Epithelial cell of proximal tubule (primary cell): Measurements from ENCODE around the gene TADA2B. TPM values are rescaled to one million over a fixed set of nuclear protein-coding genes. Genes with fewer than 3 reads are reported as not detected.

Source experiments
- DNase-seq: peaks from one replicate; pipeline ENCODE4 v3.0.0-alpha.2; 2011; ENCODE audit warnings: low read depth
- H3K4me3 ChIP-seq: 2 replicates; pipeline ENCODE4 v1.5.1; 2011; ENCODE audit warnings: low read depth, mild to moderate bottlenecking, low read length
- total RNA-seq: library from RNA; depleted of rRNA; stranded (reverse); fragments of >200 nt; gene quantifications from 2 replicates; pipeline ENCODE4 v1.2.3, GENCODE V29; 2015
- TF ChIP-seq, protein P1 (sequence below): conservative IDR thresholded peaks from 2 replicates; pipeline ENCODE4 v1.5.1; 2012; ENCODE audit warnings: low read depth, mild to moderate bottlenecking, low read length

The TADA2B gene
- total RNA-seq, 1 donor from 2014 or later: 15.2 TPM

DNA sequence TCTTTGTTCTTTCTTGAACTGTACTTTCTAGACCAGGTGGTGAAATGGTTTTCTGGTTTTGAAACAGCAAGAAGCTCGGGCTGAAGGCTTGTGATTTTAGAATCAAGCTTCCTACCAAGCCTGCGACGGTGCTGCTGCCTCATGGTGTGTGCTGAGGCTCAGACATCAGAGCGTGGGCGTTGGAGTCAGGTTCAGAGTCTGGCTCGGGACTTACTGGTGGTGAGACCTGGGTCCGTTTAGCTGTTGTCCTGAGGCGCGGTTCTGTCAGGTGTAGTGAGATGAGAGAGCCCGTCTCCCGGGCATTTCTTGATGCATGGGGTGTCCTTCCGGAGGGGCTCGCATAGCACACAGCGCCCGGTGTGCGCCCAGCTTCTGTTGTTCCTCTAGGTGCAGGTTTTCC lies 19.7 kb upstream of the TADA2B start:
- DNase-seq: no peak
- no peak overlapping the region for H3K4me3 ChIP-seq
- TF ChIP-seq, protein P1, sequence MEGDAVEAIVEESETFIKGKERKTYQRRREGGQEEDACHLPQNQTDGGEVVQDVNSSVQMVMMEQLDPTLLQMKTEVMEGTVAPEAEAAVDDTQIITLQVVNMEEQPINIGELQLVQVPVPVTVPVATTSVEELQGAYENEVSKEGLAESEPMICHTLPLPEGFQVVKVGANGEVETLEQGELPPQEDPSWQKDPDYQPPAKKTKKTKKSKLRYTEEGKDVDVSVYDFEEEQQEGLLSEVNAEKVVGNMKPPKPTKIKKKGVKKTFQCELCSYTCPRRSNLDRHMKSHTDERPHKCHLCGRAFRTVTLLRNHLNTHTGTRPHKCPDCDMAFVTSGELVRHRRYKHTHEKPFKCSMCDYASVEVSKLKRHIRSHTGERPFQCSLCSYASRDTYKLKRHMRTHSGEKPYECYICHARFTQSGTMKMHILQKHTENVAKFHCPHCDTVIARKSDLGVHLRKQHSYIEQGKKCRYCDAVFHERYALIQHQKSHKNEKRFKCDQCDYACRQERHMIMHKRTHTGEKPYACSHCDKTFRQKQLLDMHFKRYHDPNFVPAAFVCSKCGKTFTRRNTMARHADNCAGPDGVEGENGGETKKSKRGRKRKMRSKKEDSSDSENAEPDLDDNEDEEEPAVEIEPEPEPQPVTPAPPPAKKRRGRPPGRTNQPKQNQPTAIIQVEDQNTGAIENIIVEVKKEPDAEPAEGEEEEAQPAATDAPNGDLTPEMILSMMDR: no peak

DNA sequence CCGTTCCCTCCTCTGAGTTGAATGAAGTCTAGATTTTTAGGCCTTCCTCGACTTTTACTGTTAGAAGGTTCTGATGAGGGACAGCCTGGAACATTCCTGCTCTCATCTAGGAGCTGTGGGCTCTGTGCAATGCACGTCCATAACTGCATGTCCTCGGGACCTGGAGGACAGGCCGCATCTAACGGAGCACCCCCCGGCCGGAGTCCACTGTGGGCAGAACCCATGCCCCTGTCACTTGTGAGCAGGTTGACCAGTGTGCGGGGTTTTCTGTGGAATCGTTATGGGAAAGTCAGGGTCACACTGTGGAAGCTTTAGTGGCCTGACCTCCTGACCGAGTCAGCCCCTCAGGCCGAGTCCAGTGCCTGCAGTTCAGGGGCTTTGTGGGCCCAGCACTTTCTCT lies 19.3 kb upstream of the TADA2B start:
- H3K4me3 ChIP-seq: no peak overlapping the region

DNA sequence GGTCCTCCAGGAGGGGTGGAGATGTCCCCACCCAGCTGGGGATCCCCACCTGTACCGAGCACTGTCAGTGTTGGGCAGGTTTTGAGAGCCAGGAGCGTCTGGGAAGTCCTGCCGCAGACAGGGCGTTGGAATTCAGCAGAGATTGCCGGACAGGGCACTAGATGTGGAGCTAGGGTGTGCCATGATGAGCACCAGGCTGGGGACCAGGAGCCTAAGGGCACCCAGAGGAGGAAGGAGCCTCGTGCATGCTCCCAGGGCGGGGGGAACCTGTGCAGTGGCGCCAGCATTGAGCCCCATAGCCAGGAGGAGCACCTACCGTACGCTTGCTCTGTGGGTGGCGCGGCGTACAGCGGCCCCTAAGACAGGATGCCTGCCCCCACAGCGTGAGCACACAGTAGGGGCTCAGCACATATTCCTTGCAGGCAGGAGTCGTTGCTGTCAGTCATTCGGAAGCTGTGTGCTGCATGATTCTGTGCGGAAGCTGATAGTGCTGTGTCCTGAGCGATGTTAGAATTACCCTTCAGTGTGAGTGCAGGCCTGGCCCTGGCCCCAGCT lies 18.8 kb upstream of the TADA2B start:
- no peak for DNase-seq
- H3K4me3 ChIP-seq: no peak overlapping the region
- TF ChIP-seq, protein P1: no peak

More for the DNA sequence above, 19.3 kb upstream of the TADA2B start:
- no peak for DNase-seq
- TF ChIP-seq, protein P1: no peak

DNA sequence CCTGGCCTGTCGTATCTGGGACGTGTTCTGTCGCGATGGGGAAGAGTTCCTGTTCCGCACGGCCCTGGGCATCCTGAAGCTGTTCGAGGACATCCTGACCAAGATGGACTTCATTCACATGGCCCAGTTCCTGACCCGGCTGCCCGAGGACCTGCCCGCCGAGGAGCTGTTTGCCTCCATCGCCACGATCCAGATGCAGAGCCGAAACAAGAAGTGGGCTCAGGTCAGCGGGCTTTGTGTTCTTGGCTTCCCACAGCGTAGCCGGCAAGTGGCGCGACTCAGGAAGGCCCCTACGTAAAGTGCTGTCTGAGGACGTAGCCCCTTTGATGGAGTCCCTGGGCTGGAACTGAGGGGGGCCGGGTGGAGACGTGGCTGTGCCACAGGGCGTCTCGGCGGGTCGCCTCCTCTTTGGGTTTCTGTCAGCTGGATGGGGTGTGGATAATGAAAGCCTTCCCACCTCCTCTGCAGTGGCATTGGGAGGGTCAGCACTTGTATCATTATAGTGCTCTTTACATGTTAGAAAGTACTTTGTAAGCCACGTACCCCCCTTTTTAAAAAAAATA lies 18.1 kb upstream of the TADA2B start:
- no peak overlapping the region for H3K4me3 ChIP-seq
- DNase-seq: no peak
- TF ChIP-seq, protein P1: no peak

DNA sequence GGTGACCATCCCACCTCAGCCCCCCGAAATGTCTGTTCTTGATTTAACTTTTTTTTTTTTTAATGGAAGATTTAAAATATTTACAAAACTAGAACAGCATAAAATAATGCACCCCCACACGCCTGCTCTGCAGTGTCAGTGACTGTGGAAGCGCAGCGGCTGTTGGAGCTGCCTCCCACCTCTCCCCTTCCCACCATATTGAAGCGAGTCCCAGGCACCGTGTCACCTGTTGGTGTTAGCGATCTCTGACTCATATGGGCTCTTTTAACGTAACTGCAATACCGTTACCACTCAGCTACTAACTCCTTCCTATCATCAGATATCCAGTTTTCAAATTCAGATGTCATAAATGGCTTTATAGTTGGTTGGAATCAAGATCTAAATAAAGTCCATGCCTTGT lies 17.1 kb upstream of the TADA2B start:
- TF ChIP-seq, protein P1: no peak
- no peak overlapping the region for H3K4me3 ChIP-seq
- DNase-seq: no peak

DNA sequence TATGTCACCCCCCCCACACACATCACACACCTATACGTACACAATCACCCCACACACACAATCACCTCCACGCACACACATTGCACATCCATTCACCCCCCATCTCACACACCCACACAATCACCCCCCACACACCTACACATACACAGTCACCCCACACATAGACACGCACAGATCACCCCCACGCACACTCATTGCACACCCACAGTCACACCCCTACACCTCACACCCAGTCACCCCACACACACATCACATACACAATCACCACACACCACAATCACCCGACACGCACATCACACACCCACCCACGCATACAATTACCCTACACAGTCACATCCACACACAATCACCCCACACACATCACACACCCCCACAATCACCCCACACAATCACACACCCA lies 15.9 kb upstream of the TADA2B start:
- H3K4me3 ChIP-seq: no peak overlapping the region
- TF ChIP-seq, protein P1: no peak
- DNase-seq: no peak

DNA sequence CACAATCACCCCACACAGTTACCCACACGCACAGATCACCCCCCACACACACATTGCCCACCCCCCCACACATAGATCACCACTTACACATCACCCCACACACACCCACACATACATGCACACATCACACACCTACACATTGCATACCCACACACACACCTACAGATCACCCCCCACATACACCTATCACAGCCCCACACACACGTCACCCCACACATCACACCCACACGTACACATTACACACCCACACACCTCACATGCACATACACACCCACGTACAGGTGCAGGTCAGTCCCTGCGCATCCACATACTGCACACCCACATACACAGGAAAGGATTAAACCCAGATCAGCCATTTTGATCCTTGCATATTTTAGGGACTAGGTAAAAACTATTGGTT lies 15.3 kb upstream of the TADA2B start:
- no peak overlapping the region for H3K4me3 ChIP-seq
- no peak for DNase-seq
- TF ChIP-seq, protein P1: no peak
